AML-193 (cell line): ENCODE data around the gene CSRNP3.

Experiments used
- DNase-seq, 2 experiments: peaks; one replicate each; lab custom pipeline; 2025; lab: John Stamatoyannopoulos, UW

CSRNP3 gene, protein sequence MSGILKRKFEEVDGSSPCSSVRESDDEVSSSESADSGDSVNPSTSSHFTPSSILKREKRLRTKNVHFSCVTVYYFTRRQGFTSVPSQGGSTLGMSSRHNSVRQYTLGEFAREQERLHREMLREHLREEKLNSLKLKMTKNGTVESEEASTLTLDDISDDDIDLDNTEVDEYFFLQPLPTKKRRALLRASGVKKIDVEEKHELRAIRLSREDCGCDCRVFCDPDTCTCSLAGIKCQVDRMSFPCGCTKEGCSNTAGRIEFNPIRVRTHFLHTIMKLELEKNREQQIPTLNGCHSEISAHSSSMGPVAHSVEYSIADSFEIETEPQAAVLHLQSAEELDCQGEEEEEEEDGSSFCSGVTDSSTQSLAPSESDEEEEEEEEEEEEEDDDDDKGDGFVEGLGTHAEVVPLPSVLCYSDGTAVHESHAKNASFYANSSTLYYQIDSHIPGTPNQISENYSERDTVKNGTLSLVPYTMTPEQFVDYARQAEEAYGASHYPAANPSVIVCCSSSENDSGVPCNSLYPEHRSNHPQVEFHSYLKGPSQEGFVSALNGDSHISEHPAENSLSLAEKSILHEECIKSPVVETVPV

DNA sequence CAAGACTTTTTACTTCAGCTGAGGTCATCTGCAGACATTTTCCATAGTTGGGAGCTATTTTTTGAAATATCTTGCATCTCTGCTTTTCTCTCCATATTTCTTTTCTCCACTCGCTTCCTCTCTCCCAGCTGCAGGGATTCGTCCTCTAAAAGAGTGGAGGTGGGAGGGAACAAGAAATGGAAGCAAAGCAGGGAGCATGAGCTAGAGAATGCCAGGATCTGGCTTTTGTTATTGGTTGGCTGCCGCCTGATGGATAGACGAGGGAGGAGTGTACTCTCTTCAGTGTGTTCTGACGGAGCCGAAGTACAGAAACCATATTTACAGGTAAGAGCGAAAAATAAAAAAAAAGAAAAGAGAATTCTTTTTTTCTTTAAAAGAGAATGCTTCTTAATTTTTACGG lies at the start of gene CSRNP3:
Gene CSRNP3 (plus strand): TSS at position 282 of the 400 bp plus-strand sequence. CDS start 125,368 bp downstream, outside the sequence.
- DNase-seq = no peak

GRCh38 chr2:165420231-165420630 lies 49.3 kb upstream of the CSRNP3 start:
- DNase-seq = no peak

GRCh38 chr2:165423081-165423480 lies 46.4 kb upstream of the CSRNP3 start:
- no peak for DNase-seq

GRCh38 chr2:165425556-165425955 lies 43.9 kb upstream of the CSRNP3 start:
- DNase-seq = no peak

DNA sequence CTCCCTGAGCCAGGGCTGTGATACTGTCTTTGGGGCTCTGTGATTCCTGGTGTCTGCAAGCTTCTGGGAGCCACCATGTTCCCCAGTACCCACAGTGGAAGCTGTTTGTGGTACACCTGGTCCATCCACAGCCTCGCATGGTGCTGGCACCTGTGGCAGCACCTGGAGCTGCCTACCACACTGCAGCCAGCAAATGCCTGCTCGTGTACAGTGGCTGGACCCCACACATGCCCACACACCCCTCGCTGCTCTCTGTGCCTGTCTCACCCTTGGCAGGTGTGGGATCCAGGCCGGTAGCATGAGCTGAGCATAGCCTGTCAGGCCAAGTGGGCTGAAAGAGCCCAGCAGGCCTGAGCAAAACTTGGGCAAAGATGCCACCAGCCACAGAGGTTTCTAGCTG lies 41.8 kb upstream of the CSRNP3 start:
- no peak for DNase-seq

- no peak for DNase-seq
Measured at GRCh38 chr2:165428926-165429325, 40.6 kb upstream of the CSRNP3 start.

- DNase-seq = no peak
Measured at GRCh38 chr2:165431014-165431413, 38.5 kb upstream of the CSRNP3 start.

DNA sequence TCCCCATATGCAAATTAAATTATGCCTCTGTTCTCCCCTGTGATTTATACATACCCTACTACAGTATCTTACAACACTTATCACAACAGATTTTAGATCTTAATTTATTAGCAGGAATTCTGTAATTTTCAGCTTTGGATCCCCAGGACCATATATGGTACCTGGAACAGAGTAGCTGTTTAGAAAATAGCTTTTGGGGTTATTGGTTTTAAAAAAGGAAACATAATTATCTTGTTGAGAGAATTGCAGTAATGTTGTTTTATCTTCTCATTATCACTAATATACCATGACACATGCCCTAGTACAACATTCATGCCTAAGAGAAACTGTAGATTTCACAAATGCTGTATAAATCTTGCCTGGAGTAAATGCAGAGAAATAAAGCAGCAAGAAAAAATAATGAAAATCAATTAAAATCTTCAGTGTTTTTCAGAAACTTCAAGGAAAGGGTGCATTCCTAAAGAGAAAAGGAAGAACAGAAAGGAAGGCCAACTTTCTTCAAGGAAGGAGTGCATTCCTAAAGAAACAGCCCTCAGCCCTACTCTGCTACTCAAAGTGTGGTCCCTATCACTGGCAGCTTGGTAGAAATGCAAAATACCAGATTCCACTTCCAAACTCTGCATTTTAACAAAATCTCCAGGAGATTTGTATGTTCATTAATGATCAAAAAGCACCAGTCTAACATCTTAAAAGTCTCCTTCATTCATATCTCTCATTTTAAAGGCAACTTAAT lies 37.1 kb upstream of the CSRNP3 start:
- DNase-seq = no peak

GRCh38 chr2:165434865-165435496 lies 34.5 kb upstream of the CSRNP3 start:
- DNase-seq = no peak

GRCh38 chr2:165435611-165436010 lies 33.9 kb upstream of the CSRNP3 start:
- no peak for DNase-seq

DNA sequence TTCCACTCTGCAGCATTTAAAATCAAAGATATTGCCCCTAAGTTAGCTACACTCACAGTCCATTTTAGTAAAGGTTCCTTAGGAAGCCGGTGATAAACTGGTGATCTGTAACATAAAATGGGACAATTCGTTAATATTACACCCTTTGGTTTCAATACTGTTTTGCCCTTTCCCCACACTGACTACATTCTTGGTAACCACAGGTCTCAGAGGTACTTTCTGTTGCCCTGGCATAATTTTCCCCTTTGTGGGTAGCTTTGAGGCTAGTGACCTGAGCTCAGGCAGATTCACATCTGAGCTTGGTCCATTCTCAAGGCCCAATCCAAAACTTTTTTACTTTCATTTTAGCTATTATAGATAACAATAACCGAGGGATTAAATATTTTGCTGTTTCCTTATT lies 32.9 kb upstream of the CSRNP3 start:
- DNase-seq = no peak

GRCh38 chr2:165440367-165440766 lies 29.1 kb upstream of the CSRNP3 start:
- no peak for DNase-seq

DNA sequence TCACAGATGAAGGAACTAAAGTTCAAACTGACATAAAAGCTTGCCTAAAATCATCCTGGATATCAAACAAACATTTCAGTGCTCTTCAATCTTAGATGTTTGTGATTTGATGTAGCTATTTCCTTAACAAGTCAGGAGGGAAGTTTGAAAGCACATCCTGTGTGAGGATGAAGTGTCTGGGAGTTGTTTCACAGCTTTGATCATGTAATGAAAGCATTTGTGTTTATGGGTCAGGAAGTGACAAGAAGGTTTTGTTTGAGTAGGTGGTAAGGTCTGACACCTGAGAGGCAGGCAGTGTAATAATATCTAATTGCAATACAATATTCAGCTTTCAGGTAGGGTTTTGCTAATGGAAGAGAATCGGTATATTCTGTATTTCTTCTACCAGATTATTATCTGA lies 26.0 kb upstream of the CSRNP3 start:
- DNase-seq = no peak

GRCh38 chr2:165448406-165448805 lies 21.1 kb upstream of the CSRNP3 start:
- DNase-seq = no peak

- no peak for DNase-seq
Measured at GRCh38 chr2:165450156-165450555, 19.3 kb upstream of the CSRNP3 start.

- DNase-seq = no peak
Measured at GRCh38 chr2:165452327-165452726, 17.2 kb upstream of the CSRNP3 start.

- no peak for DNase-seq
Measured at GRCh38 chr2:165453561-165454094, 15.9 kb upstream of the CSRNP3 start.

- DNase-seq = no peak
Measured at GRCh38 chr2:165454905-165455304, 14.6 kb upstream of the CSRNP3 start.

DNA sequence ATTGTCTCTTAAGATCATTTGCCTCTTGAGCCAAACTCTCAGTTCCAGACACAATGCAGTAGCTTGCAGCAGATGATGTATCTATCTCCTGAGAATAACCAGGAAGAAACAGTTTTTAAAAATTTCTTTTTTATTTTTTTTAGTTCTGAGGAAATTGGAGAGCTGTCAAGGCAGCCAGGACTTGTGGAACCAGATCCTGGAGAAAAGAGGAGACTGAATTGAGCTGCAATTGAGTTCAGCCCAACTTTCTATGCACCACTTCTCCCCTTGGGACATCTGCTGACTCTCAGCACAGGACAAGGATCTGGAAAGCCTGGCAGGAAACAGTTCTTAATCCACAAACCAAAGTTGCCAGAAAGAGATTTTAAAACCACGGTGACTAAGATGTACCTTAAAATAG lies 13.5 kb upstream of the CSRNP3 start:
- DNase-seq = no peak

DNA sequence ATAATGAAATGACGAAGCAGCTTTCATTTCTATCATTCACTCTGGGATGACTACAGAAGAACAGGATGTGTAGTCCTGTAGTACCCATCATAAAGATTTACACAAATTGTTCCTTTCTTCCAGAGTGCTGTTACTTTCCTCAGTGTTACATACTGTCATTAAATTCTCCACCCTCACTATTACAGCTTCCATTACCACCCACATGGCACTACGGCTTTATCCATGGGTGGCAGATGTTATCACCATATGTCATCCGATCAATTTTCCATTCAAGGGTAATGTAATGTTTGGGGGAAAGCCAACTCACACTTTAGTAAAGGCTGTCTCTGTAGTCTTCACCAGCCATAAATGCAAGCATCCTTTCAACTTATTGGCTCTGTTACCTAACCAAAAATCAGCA lies 7.1 kb upstream of the CSRNP3 start:
- no peak for DNase-seq

GRCh38 chr2:165466386-165466785 lies 3.1 kb upstream of the CSRNP3 start:
- DNase-seq = no peak

GRCh38 chr2:165467921-165468320 lies 1.6 kb upstream of the CSRNP3 start:
- no peak for DNase-seq
